Esophagus squamous epithelium (tissue), 5 donors: ENCODE results near the gene TIA1. TPM values are rescaled to one million over a fixed set of nuclear protein-coding genes. Genes with fewer than 3 reads are reported as not detected.
"Not testable (repeated sequence)": the region's sequence is repeated elsewhere in the genome, so short reads cannot be mapped to it uniquely, and the experiment has no call there.

Experiments used
- DNase-seq: peaks from one replicate; lab custom pipeline; 2025; lab: John Stamatoyannopoulos, UW
- H3K27ac ChIP-seq, 4 donors: fragments of 200-600 bp; sonication (generic); one replicate each; pipeline ENCODE4 v1.5.1; 2016 to 2019; ENCODE audit warnings: mild to moderate bottlenecking in 1 of 4
- H3K27me3 ChIP-seq, 4 donors: fragments of 200-600 bp; sonication (generic); 1 replicate in 3 of 4; 2 replicates in 1 of 4; pipeline versions ENCODE4 v1.5.1 to v1.6.0; 2017 to 2021; ENCODE audit warnings: antibody characterized with exemption in 1 of 4
- H3K36me3 ChIP-seq, 3 donors: fragments of 200-600 bp; sonication (generic); one replicate each; pipeline ENCODE4 v1.5.1; 2016 to 2019
- H3K4me1 ChIP-seq, 3 donors: fragments of 200-600 bp; sonication (generic); one replicate each; pipeline ENCODE4 v1.5.1; 2017 to 2019
- H3K4me3 ChIP-seq, 4 donors: fragments of 200-600 bp; sonication (generic); 1 replicate in 3 of 4; 2 replicates in 1 of 4; pipeline ENCODE4 v1.5.1; 2016 to 2019; ENCODE audit warnings: mild to moderate bottlenecking in 2 of 4, moderate library complexity in 1 of 4
- H3K9me3 ChIP-seq, 3 donors: fragments of 200-600 bp; sonication (generic); one replicate each; pipeline ENCODE4 v1.5.1; 2016 to 2019
- CTCF ChIP-seq, 6 experiments: fragments of 450-650 bp in 4 of 6; fragments of 200-600 bp in 2 of 6; sonication (generic) in 2 of 6; IDR thresholded peaks; one replicate each; pipeline ENCODE4 v1.5.1; 2016 to 2019; ENCODE audit warnings: antibody characterized with exemption in 6 of 6, mild to moderate bottlenecking in 4 of 6, moderate library complexity in 4 of 6
- POLR2A ChIP-seq, 4 donors: fragments of 450-650 bp; IDR thresholded peaks; one replicate each; pipeline ENCODE4 v1.6.1; 2017; ENCODE audit warnings: antibody characterized with exemption in 4 of 4, mild to moderate bottlenecking in 4 of 4, moderate library complexity in 3 of 4
- WGBS, 2 donors: methylation state at CpG; one replicate each; pipeline ENCODE4 v1.1.5; 2018; 5-methylcytosine and 5-hydroxymethylcytosine counted together
- intact Hi-C: fragments of 100-400 bp; cut with DNase I; formaldehyde crosslinking; loops from one replicate; pipeline ENCODE4 v1.15.0; 2022
- total RNA-seq, 4 donors: library from RNA; depleted of rRNA; stranded (reverse); fragments of >200 nt; gene quantifications; one replicate each; pipeline ENCODE4 v1.1.0, GENCODE V29; 2016
- donor health status: DM: yes; HTN: yes; CAD: no.

TIA1 gene
- total RNA-seq, 4 donors from 2014 or later: 34.0 to 73.1 (median 37.8) TPM

GRCh38 chr2:70192516-70192915, 55.9 kb downstream of the TIA1 start:
- H3K36me3 ChIP-seq: no peaks in the 10 kb centered on the region
- H3K4me3 ChIP-seq: no peak overlapping the region
- intact Hi-C loops: no loop called here
- DNase-seq: no peak
- H3K4me1 ChIP-seq: peaks cover 0 to 16% (median 0%) of the 10 kb centered on the region in 3 donors
- no peak overlapping the region for H3K27ac ChIP-seq
- no peaks in the 10 kb centered on the region for H3K27me3 ChIP-seq
- TF ChIP-seq CTCF (IDR thresholded peaks at IDR 0.05): no peak
- TF ChIP-seq POLR2A (IDR thresholded peaks at IDR 0.05): no peak
- WGBS, 2 donors: 63 to 73% methylated on average over 3 to 4 of the region's 5 CpGs
- H3K9me3 ChIP-seq: no peaks in the 10 kb centered on the region

GRCh38 chr2:70191244-70191735, 57.1 kb downstream of the TIA1 start:
- peak overlapping the region; percentile 72 to 80 (median 74) for H3K4me3 ChIP-seq
- intact Hi-C loops: no loop called here
- 70% methylated on average over 12 to 13 of the region's 13 CpGs for WGBS, 2 donors

GRCh38 chr2:70190418-70191243, 57.8 kb downstream of the TIA1 start, which contains the start of gene C2orf42:
Gene C2orf42, minus strand, starts transcription at chr2:70191019. Its CDS starts 9,034 bp downstream, at chr2:70181985.
- Histone ChIP-seq H3K36me3 (no peaks in the 10 kb centered on the region), H3K4me3 (peak within 1 kb of the TSS; percentile 72 to 80 (median 74)), H3K4me1 (peaks cover 0 to 16% (median 0%) of the 10 kb centered on the region in 3 donors), H3K9me3 (no peaks in the 10 kb centered on the region), H3K27ac (peak within 1 kb of the TSS; percentile 93 to 98 (median 97)), H3K27me3 (no peaks in the 10 kb centered on the region)
- WGBS, 2 donors: 1% methylated on average over 29 to 30 of the region's 60 CpGs
- intact Hi-C loops: no loop called here
- TF ChIP-seq POLR2A (IDR thresholded peaks at IDR 0.05) (peak in 3 of 4 donors; percentile 86 to 99 (median 97)), CTCF (IDR thresholded peaks at IDR 0.05) (peak in 1 of 6 experiments; percentile 18)
- DNase-seq: peak; percentile 91

More at GRCh38 chr2:70191244-70191735, 57.1 kb downstream of the TIA1 start:
- DNase-seq: no peak
- Histone ChIP-seq H3K27me3 (no peaks in the 10 kb centered on the region), H3K9me3 (no peaks in the 10 kb centered on the region), H3K36me3 (no peaks in the 10 kb centered on the region), H3K27ac (peak overlapping the region; percentile 93 to 98 (median 97)), H3K4me1 (peaks cover 0 to 16% (median 0%) of the 10 kb centered on the region in 3 donors)
- TF ChIP-seq POLR2A (IDR thresholded peaks at IDR 0.05) (no peak), CTCF (IDR thresholded peaks at IDR 0.05) (no peak)

- Histone ChIP-seq H3K27me3 (no peaks in the 10 kb centered on the region), H3K36me3 (no peaks in the 10 kb centered on the region), H3K4me3 (no peak overlapping the region), H3K27ac (no peak overlapping the region), H3K9me3 (no peaks in the 10 kb centered on the region), H3K4me1 (peaks cover 0 to 16% (median 0%) of the 10 kb centered on the region in 3 donors)
- 66 to 73% methylated on average over 4 to 5 of the region's 5 CpGs for WGBS, 2 donors
- DNase-seq: no peak
- intact Hi-C loops: no loop called here
- no peak for TF ChIP-seq POLR2A (IDR thresholded peaks at IDR 0.05)
- no peak for TF ChIP-seq CTCF (IDR thresholded peaks at IDR 0.05)
Measured at GRCh38 chr2:70188460-70188859, 60.0 kb downstream of the TIA1 start.

GRCh38 chr2:70187170-70187569, 61.3 kb downstream of the TIA1 start:
- 89 to 90% methylated on average over 9 of the region's 9 CpGs for WGBS, 2 donors
- H3K27ac ChIP-seq, intact Hi-C loops, H3K9me3 ChIP-seq, H3K4me3 ChIP-seq, DNase-seq, H3K27me3 ChIP-seq, H3K36me3 ChIP-seq: not testable (repeated sequence)
- H3K4me1 ChIP-seq: peaks cover 0 to 16% (median 0%) of the 10 kb centered on the region in 3 donors
